ENCODE measurements around the gene SHANK2. TPM values are rescaled to one million over a fixed set of nuclear protein-coding genes. Genes with fewer than 3 reads are reported as not detected.

SHANK2 gene
- total RNA-seq, 1 donor from 2014 or later = 0.97 TPM

DNA sequence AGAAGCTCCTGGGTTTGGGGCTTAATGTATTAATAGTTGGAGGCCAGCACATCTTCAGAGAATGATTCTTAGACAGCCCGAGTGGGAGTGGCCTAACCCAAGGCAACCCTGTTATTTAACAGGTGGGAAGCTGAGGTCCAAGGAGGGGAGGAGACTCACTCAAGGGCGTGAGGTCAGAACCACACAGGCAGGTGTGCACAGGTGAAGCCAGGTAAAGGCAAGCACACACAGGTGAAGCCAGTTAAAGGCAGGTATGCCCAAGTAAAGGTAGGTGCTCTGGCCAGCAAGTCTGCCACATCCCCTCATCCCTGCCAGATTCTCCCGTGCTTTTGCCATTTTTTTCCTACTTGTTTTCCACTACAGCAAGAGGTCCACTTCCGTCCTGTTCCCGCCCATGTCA is 2.9 kb upstream of the SHANK2 start:
- H3K9me3 Mint-ChIP-seq (ENCODE audit: low read depth) = peaks cover 5% of the 10 kb centered on the region
- H3K36me3 Mint-ChIP-seq (ENCODE audit: low read depth) = peaks cover 4% of the 10 kb centered on the region
- H3K4me3 Mint-ChIP-seq (ENCODE audit: unreplicated experiment) = no peak overlapping the region
- DNase-seq (ENCODE audit: low spot score) = no peak
- H3K4me1 Mint-ChIP-seq (ENCODE audit: low read depth) = peaks cover 18% of the 10 kb centered on the region
- no peak for TF ChIP-seq CTCF (IDR thresholded peaks at IDR 0.05)
- H3K27me3 Mint-ChIP-seq (ENCODE audit: low read depth) = peaks cover 44% of the 10 kb centered on the region
- H3K27ac Mint-ChIP-seq (ENCODE audit: unreplicated experiment) = no peak overlapping the region

DNA sequence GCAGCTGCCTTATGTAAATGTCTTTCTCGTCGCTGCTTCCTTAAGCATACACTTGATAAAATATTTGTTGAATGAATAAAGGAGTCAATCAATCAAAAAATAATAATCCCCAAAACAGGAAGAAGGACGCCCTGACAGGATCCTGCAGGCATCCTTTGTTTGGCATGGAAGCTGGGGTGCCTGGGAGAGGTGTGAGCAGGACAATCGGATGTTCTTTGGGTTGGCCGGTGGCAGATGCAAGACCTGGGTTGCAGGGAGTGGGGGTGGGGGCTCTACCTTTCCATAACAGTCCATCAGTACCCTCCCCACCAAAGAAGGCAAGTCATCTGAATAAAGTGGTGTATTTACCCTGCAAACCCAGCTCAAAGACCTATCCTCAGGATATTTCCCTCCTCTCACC is 1.4 kb upstream of the SHANK2 start:
- Mint-ChIP-seq H3K9me3 (ENCODE audit: low read depth) (peaks cover 5% of the 10 kb centered on the region), H3K27me3 (ENCODE audit: low read depth) (peaks cover 54% of the 10 kb centered on the region), H3K4me3 (ENCODE audit: unreplicated experiment) (no peak overlapping the region), H3K36me3 (ENCODE audit: low read depth) (peaks cover 5% of the 10 kb centered on the region), H3K27ac (ENCODE audit: unreplicated experiment) (no peak overlapping the region), H3K4me1 (ENCODE audit: low read depth) (peaks cover 21% of the 10 kb centered on the region)
- no peak for TF ChIP-seq CTCF (IDR thresholded peaks at IDR 0.05)
- no peak for DNase-seq (ENCODE audit: low spot score)

DNA sequence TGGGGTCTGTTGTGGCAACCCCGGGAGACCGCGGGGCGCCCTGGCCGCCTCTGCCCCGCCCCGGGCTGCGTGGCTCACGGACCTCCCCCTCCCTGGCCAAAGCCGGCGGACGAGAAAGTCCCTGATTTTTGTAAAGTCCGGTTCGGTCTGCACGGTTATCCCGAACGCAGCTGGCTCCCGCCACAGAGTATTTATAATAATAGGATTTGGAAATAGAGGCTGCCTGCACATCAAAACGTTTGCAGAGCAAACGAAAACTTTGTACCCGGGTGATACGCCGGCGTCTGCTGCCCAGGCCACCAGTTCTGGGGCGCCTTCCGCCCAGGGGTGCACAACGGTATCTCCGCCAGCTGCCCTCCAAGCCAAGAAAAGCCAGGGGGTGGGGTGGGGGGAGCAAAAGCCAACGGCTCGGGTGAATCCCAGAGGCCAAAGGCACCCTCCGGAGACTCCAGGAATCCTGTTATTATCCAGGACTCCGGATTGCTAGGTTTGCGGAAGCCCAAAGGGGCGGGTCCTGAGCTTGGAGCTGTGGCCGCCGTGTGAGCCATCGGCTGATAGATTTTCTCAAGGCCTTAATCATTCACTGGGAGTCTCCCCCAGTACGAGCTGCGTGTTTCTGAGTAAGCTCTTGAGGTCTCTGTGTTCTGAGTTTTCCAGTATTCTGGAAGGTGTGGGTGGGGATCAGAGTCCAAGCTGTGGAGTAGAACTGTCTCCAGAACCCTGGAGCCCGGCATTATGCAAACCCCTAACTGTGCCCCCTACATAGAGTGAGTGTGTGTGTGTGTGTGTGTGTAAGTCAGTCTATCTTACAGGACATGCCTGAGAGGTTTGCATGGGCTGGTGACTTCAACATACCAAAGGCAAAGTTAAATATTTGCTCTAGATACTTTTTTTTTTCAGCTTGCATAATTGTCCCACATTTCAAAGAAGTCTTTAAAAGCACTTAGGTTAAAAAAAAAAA is 673 bp upstream of the SHANK2 start:
- Mint-ChIP-seq H3K4me1 (ENCODE audit: low read depth) (peaks cover 21% of the 10 kb centered on the region), H3K27me3 (ENCODE audit: low read depth) (peaks cover 61% of the 10 kb centered on the region), H3K36me3 (ENCODE audit: low read depth) (peaks cover 2% of the 10 kb centered on the region), H3K27ac (ENCODE audit: unreplicated experiment) (no peak overlapping the region), H3K9me3 (ENCODE audit: low read depth) (no peaks in the 10 kb centered on the region), H3K4me3 (ENCODE audit: unreplicated experiment) (peak overlapping the region; percentile 51)
- no peak for TF ChIP-seq CTCF (IDR thresholded peaks at IDR 0.05)
- no peak for DNase-seq (ENCODE audit: low spot score)

DNA sequence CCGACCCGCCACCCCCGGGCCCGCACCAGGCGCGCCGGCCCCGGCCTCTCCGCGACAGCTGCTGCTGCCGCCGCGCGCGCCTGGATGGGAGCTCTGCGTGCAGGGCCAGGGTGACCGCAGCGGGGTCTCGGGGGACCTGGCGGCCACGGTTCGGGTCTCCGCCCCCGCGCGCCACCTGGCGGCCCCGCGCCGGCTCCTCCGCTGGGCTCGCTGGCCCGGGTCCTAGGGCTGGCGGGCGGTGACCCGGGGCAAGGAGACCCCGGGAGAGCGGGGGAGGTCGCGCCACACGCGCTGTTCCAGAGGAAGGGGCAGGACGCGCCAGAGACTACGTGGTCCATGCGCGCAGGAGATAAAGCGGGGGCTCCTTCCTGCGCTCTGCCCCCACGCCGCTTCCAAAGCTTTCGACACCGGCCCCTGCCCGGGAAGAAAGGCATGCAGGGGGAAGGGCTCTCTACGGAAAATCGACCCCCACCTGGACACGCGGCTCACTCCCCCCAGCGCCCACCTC is 562 bp downstream of the SHANK2 start:
- Mint-ChIP-seq H3K9me3 (ENCODE audit: low read depth) (no peaks in the 10 kb centered on the region), H3K4me1 (ENCODE audit: low read depth) (peaks cover 21% of the 10 kb centered on the region), H3K4me3 (ENCODE audit: unreplicated experiment) (peak overlapping the region; percentile 47), H3K36me3 (ENCODE audit: low read depth) (peaks cover 2% of the 10 kb centered on the region), H3K27ac (ENCODE audit: unreplicated experiment) (no peak overlapping the region), H3K27me3 (ENCODE audit: low read depth) (peaks cover 61% of the 10 kb centered on the region)
- TF ChIP-seq CTCF (IDR thresholded peaks at IDR 0.05) = peak; percentile 74
- DNase-seq (ENCODE audit: low spot score) = no peak

- H3K4me1 Mint-ChIP-seq (ENCODE audit: low read depth) = peaks cover 21% of the 10 kb centered on the region
- H3K9me3 Mint-ChIP-seq (ENCODE audit: low read depth) = no peaks in the 10 kb centered on the region
- H3K27ac Mint-ChIP-seq (ENCODE audit: unreplicated experiment) = no peak overlapping the region
- peaks cover 2% of the 10 kb centered on the region for H3K36me3 Mint-ChIP-seq (ENCODE audit: low read depth)
- peaks cover 56% of the 10 kb centered on the region for H3K27me3 Mint-ChIP-seq (ENCODE audit: low read depth)
- peak overlapping the region; percentile 49 for H3K4me3 Mint-ChIP-seq (ENCODE audit: unreplicated experiment)
- no peak for DNase-seq (ENCODE audit: low spot score)
- TF ChIP-seq CTCF (IDR thresholded peaks at IDR 0.05) = no peak
Measured at GRCh38 chr11:71251151-71251721, 1.1 kb downstream of the SHANK2 start.
